Stimulated activated CD4-positive, alpha-beta T cell treated with anti-CD3 and anti-CD28 coated beads, Interleukin-2, amount 100 ng/mL, for 48 hours (primary cell): ENCODE results near the gene TSC22D2.

ENCODE experiments used
- DNase-seq, 2 donors: peaks; one replicate each; pipeline ENCODE4 v3.0.0-alpha.2; 2020

TSC22D2 gene

GRCh38 chr3:150385296-150386242 lies 22.5 kb upstream of the TSC22D2 start:
- DNase-seq = no peak

- DNase-seq = no peak
Measured at GRCh38 chr3:150388498-150389418, 19.3 kb upstream of the TSC22D2 start.

- DNase-seq = no peak
Measured at GRCh38 chr3:150390087-150390486, 18.0 kb upstream of the TSC22D2 start.

GRCh38 chr3:150391161-150391560 lies 16.9 kb upstream of the TSC22D2 start:
- DNase-seq = no peak

- no peak for DNase-seq
Measured at GRCh38 chr3:150393745-150394144, 14.4 kb upstream of the TSC22D2 start.

GRCh38 chr3:150394606-150395005 lies 13.5 kb upstream of the TSC22D2 start:
- DNase-seq = no peak

- no peak for DNase-seq
Measured at GRCh38 chr3:150396491-150396890, 11.6 kb upstream of the TSC22D2 start.

GRCh38 chr3:150396956-150397550 lies 11.0 kb upstream of the TSC22D2 start:
- no peak for DNase-seq

- no peak for DNase-seq
Measured at GRCh38 chr3:150399060-150399459, 9.0 kb upstream of the TSC22D2 start.

GRCh38 chr3:150401285-150401684 lies 6.8 kb upstream of the TSC22D2 start:
- DNase-seq = no peak

- DNase-seq = no peak
Measured at GRCh38 chr3:150402217-150402616, 5.9 kb upstream of the TSC22D2 start.

- DNase-seq = no peak
Measured at GRCh38 chr3:150404023-150404422, 4.1 kb upstream of the TSC22D2 start.

GRCh38 chr3:150407051-150407807 lies 869 bp upstream of the TSC22D2 start:
- DNase-seq = peak in 1 of 2 donors; percentile 5

GRCh38 chr3:150407808-150408220 lies 284 bp upstream of the TSC22D2 start:
- peak in 1 of 2 donors; percentile 11 for DNase-seq

GRCh38 chr3:150409125-150409511 lies 1.0 kb downstream of the TSC22D2 start:
- no peak for DNase-seq

GRCh38 chr3:150409512-150410310 lies 1.6 kb downstream of the TSC22D2 start:
- DNase-seq = peak; percentile 50 to 62

GRCh38 chr3:150410311-150411105 lies 2.4 kb downstream of the TSC22D2 start:
- DNase-seq = peak; percentile 22 to 25

- no peak for DNase-seq
Measured at GRCh38 chr3:150411106-150411460, 3.0 kb downstream of the TSC22D2 start.

- no peak for DNase-seq
Measured at GRCh38 chr3:150411546-150411945, 3.4 kb downstream of the TSC22D2 start.

GRCh38 chr3:150411976-150412375 lies 3.9 kb downstream of the TSC22D2 start:
- no peak for DNase-seq
